Liver (tissue), 9 donors: Measurements from ENCODE around the gene SEC61B. TPM values are rescaled to one million over a fixed set of nuclear protein-coding genes. Genes with fewer than 3 reads are reported as not detected.

ENCODE experiments used
- DNase-seq: peaks from one replicate; pipeline ENCODE4 v3.0.0-alpha.2; 2017; ENCODE audit warnings: low spot score
- H3K27ac ChIP-seq, 2 donors: one replicate each; pipeline ENCODE4 v1.7.0; 2013; ENCODE audit warnings: inconsistent platforms in 2 of 2, low read length in 2 of 2, control low read depth in 1 of 2, low read depth in 1 of 2, mild to moderate bottlenecking in 1 of 2
- H3K27me3 ChIP-seq, 4 donors: one replicate each; pipeline versions ENCODE4 v1.6.1 to v1.7.0; 2013; ENCODE audit warnings: low read length in 3 of 4, inconsistent platforms in 1 of 4, mild to moderate bottlenecking in 1 of 4, moderate library complexity in 1 of 4; ENCODE audit not compliant: control insufficient read depth in 4 of 4, insufficient read depth in 4 of 4
- H3K36me3 ChIP-seq, 4 donors: one replicate each; pipeline versions ENCODE4 v1.6.1 to v1.7.0; 2013; ENCODE audit warnings: low read length in 3 of 4, mild to moderate bottlenecking in 3 of 4, low read depth in 1 of 4, moderate library complexity in 1 of 4; ENCODE audit not compliant: control insufficient read depth in 4 of 4, insufficient read depth in 3 of 4
- H3K4me1 ChIP-seq, 4 donors: one replicate each; pipeline versions ENCODE4 v1.6.1 to v1.7.0; 2013; ENCODE audit warnings: low read length in 3 of 4, mild to moderate bottlenecking in 3 of 4, moderate library complexity in 1 of 4; ENCODE audit not compliant: control insufficient read depth in 4 of 4, insufficient read depth in 4 of 4
- H3K4me3 ChIP-seq, 3 donors: one replicate each; pipeline versions ENCODE4 v1.6.1 to v1.7.0; 2013; ENCODE audit warnings: low read length in 3 of 3, control low read depth in 1 of 3, low read depth in 1 of 3, mild to moderate bottlenecking in 1 of 3
- H3K9ac ChIP-seq, 2 donors: one replicate each; pipeline ENCODE4 v1.7.0; 2013; ENCODE audit warnings: low read length in 2 of 2, mild to moderate bottlenecking in 2 of 2, moderate library complexity in 2 of 2, control low read depth in 1 of 2, low read depth in 1 of 2
- H3K9me3 ChIP-seq, 4 donors: one replicate each; pipeline versions ENCODE4 v1.6.1 to v1.7.0; 2013; ENCODE audit warnings: low read length in 3 of 4; ENCODE audit not compliant: control insufficient read depth in 4 of 4
- ATF3 ChIP-seq: IDR thresholded peaks from 2 replicates; pipeline ENCODE4 v1.6.1; 2016; ENCODE audit warnings: antibody characterized with exemption
- CTCF ChIP-seq: fragments of 150-350 bp; IDR thresholded peaks from 2 replicates; pipeline ENCODE4 v1.5.1; 2017; ENCODE audit warnings: improper control_type of control experiment, low read depth, low read length; ENCODE audit not compliant: missing input control
- EGR1 ChIP-seq, 2 donors: IDR thresholded peaks; 2 replicates each; pipeline ENCODE4 v1.6.1; 2016 to 2018; ENCODE audit warnings: antibody characterized with exemption in 2 of 2, low read depth in 2 of 2
- FOXA1 ChIP-seq: IDR thresholded peaks from 2 replicates; pipeline ENCODE4 v1.6.1; 2016; ENCODE audit warnings: antibody characterized with exemption
- FOXA2 ChIP-seq: IDR thresholded peaks from 2 replicates; pipeline ENCODE4 v1.6.1; 2016; ENCODE audit warnings: antibody characterized with exemption
- GABPA ChIP-seq, 2 donors: IDR thresholded peaks in 1 of 2; conservative IDR thresholded peaks in 1 of 2; 2 replicates each; pipeline ENCODE4 v1.6.1; 2016; ENCODE audit warnings: antibody characterized with exemption in 2 of 2, mild to moderate bottlenecking in 1 of 2, moderate library complexity in 1 of 2
- HNF4A ChIP-seq, 2 donors: conservative IDR thresholded peaks; 2 replicates each; pipeline ENCODE4 v1.6.1; 2016; ENCODE audit warnings: antibody characterized with exemption in 2 of 2, mild to moderate bottlenecking in 2 of 2
- HNF4G ChIP-seq: IDR thresholded peaks from 2 replicates; pipeline ENCODE4 v1.6.1; 2016; ENCODE audit warnings: antibody characterized with exemption
- JUND ChIP-seq, 2 donors: IDR thresholded peaks; 2 replicates each; pipeline ENCODE4 v1.6.1; 2016; ENCODE audit warnings: antibody characterized with exemption in 2 of 2
- MAX ChIP-seq: IDR thresholded peaks from 2 replicates; pipeline ENCODE4 v1.6.1; 2016; ENCODE audit warnings: antibody characterized with exemption
- NR2F2 ChIP-seq: IDR thresholded peaks from 2 replicates; pipeline ENCODE4 v1.6.1; 2016; ENCODE audit warnings: antibody characterized with exemption
- RAD21 ChIP-seq, 2 donors: IDR thresholded peaks; 2 replicates each; pipeline ENCODE4 v1.6.1; 2016; ENCODE audit warnings: antibody characterized with exemption in 2 of 2, mild to moderate bottlenecking in 2 of 2
- REST ChIP-seq: IDR thresholded peaks from 2 replicates; pipeline ENCODE4 v1.6.1; 2016; ENCODE audit warnings: antibody characterized with exemption, mild to moderate bottlenecking
- RXRA ChIP-seq, 2 donors: IDR thresholded peaks; 2 replicates each; pipeline ENCODE4 v1.6.1; 2017 to 2018; ENCODE audit warnings: antibody characterized with exemption in 2 of 2, mild to moderate bottlenecking in 1 of 2
- SP1 ChIP-seq: IDR thresholded peaks from 2 replicates; pipeline ENCODE4 v1.6.1; 2018; ENCODE audit warnings: antibody characterized with exemption, mild to moderate bottlenecking
- TAF1 ChIP-seq: conservative IDR thresholded peaks from 2 replicates; pipeline ENCODE4 v1.6.1; 2016; ENCODE audit warnings: antibody characterized with exemption, mild to moderate bottlenecking
- YY1 ChIP-seq: IDR thresholded peaks from 2 replicates; pipeline ENCODE4 v1.6.1; 2016; ENCODE audit warnings: antibody characterized with exemption, mild to moderate bottlenecking
- ZBTB33 ChIP-seq: IDR thresholded peaks from 2 replicates; pipeline ENCODE4 v1.6.1; 2016; ENCODE audit warnings: antibody characterized with exemption
- WGBS: extraction: QIAGEN DNeasy Blood & Tissue Kit; methylation state at CpG from one replicate; pipeline ENCODE4 v1.1.7; 2013; 5-methylcytosine and 5-hydroxymethylcytosine counted together
- polyA plus RNA-seq, 2 donors: library from polyadenylated mRNA; stranded (reverse) in 1 of 2; unstranded in 1 of 2; fragments of 200-250 nt in 1 of 2; fragments of >200 nt in 1 of 2; fragmentation: Nextera tagmentation in 1 of 2; extraction: Ambion mirVana in 1 of 2; gene quantifications; one replicate each; pipeline versions ENCODE4 v1.2.1 to v1.2.3, GENCODE V29; 2013 to 2015
- total RNA-seq, 2 donors: library from RNA; depleted of rRNA; stranded (reverse); fragments of >200 nt; gene quantifications; one replicate each; pipeline ENCODE4 v1.2.3, GENCODE V29; 2014
- donor health status: healthy.
- donor health status: healthy.
- donor health status: healthy.
- donor health status: healthy.
- donor health status: healthy.

SEC61B gene
- total and polyA plus RNA-seq, 4 donors = 84.1 to 431 (median 228) TPM

GRCh38 chr9:99221266-99221620 is 839 bp upstream of the SEC61B start (continued):
- TF ChIP-seq TAF1 = no peak
- no peak for TF ChIP-seq MAX
- no peak for TF ChIP-seq GABPA (IDR thresholded peaks at IDR 0.05 in 1 of 2, conservative IDR thresholded peaks at IDR 0.05 in 1 of 2)
- no peak for TF ChIP-seq FOXA1
- TF ChIP-seq YY1 = no peak
- TF ChIP-seq HNF4A (conservative IDR thresholded peaks at IDR 0.05) = no peak
- TF ChIP-seq EGR1 (IDR thresholded peaks at IDR 0.05; ENCODE audit: low read depth in 2 of 2) = no peak
- no peak for TF ChIP-seq JUND (IDR thresholded peaks at IDR 0.05)
- no peak for TF ChIP-seq ATF3

GRCh38 chr9:99222416-99223270 is 561 bp downstream of the SEC61B start:
- TF ChIP-seq HNF4G (no peak), FOXA1 (no peak), RXRA (IDR thresholded peaks at IDR 0.05) (no peak), MAX (peak; percentile 19), EGR1 (IDR thresholded peaks at IDR 0.05; ENCODE audit: low read depth in 2 of 2) (no peak)
- H3K9me3 ChIP-seq = no peaks in the 10 kb centered on the region
- peak overlapping the region; percentile 82 to 96 (median 85) for H3K4me3 ChIP-seq
- peaks cover 2 to 50% (median 31%) of the 10 kb centered on the region in 4 donors for H3K4me1 ChIP-seq
- peak overlapping the region; percentile 94 to 96 for H3K27ac ChIP-seq
- 5% methylated on average over 30 of the region's 30 CpGs for WGBS
- no peaks in the 10 kb centered on the region for H3K27me3 ChIP-seq
- DNase-seq = no peak
- peak overlapping the region; percentile 98 to 99 for H3K9ac ChIP-seq
- H3K36me3 ChIP-seq = peaks cover 6 to 21% (median 16%) of the 10 kb centered on the region in 4 donors

GRCh38 chr9:99224445-99224844 is 2.4 kb downstream of the SEC61B start:
- TF ChIP-seq MAX = no peak
- no peak for TF ChIP-seq REST
- no peak for TF ChIP-seq FOXA2
- TF ChIP-seq ZBTB33 = no peak
- TF ChIP-seq TAF1 = no peak
- TF ChIP-seq HNF4A (conservative IDR thresholded peaks at IDR 0.05) = no peak
- no peak for TF ChIP-seq CTCF
- TF ChIP-seq JUND (IDR thresholded peaks at IDR 0.05) = no peak
- no peak for TF ChIP-seq SP1
- no peak for TF ChIP-seq HNF4G
- TF ChIP-seq FOXA1 = no peak
- no peak for TF ChIP-seq GABPA (IDR thresholded peaks at IDR 0.05 in 1 of 2, conservative IDR thresholded peaks at IDR 0.05 in 1 of 2)
- TF ChIP-seq RAD21 (IDR thresholded peaks at IDR 0.05) = no peak
- TF ChIP-seq YY1 = no peak
- TF ChIP-seq NR2F2 = no peak
- TF ChIP-seq EGR1 (IDR thresholded peaks at IDR 0.05; ENCODE audit: low read depth in 2 of 2) = no peak
- no peak overlapping the region for H3K9ac ChIP-seq
- H3K9me3 ChIP-seq = no peaks in the 10 kb centered on the region
- H3K36me3 ChIP-seq = peaks cover 11 to 28% (median 27%) of the 10 kb centered on the region in 4 donors
- WGBS = 87% methylated on average over 2 of the region's 2 CpGs
- no peak overlapping the region for H3K27ac ChIP-seq
- H3K4me1 ChIP-seq = peaks cover 0 to 38% (median 30%) of the 10 kb centered on the region in 4 donors
- no peak for DNase-seq
- no peaks in the 10 kb centered on the region for H3K27me3 ChIP-seq
- peak overlapping the region in 1 of 3 donors; percentile 2 for H3K4me3 ChIP-seq
